ENCODE measurements around the gene ARHGAP1.

DNA sequence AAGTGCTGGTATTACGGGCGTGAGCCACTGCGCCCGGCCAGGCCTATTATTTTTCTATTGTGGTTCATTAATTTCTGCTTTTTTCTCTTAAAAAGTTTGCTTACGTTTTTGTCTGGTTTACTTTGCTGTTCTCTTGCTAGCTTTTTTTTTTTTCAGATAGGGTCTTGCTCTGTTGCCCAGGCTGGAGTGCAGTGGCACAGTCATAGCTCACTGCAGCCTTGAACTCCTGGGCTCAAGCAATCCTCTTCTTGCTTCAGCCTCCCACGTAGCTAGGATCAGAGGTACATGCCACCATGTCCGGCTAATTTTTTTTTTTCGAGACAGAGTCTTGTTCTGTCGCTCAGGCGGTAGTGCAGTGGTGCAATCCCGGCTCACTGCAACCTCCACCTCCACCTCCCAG, 37.3 kb upstream of the ARHGAP1 start:
- TF ChIP-seq POLR2AphosphoS5 (IDR thresholded peaks at IDR 0.05; ENCODE audit: borderline replicate concordance, low read depth, low read length), result no peak
- TF ChIP-seq EZH2 (IDR thresholded peaks at IDR 0.05), result no peak
- TF ChIP-seq FOXP2 (optimal IDR thresholded peaks at IDR 0.05; ENCODE audit: control extremely low read depth, extremely low read length, insufficient read depth), result no peak

Data from SK-N-MC (cell line).